Measurements from ENCODE around the gene FRMD5.
"Not testable (repeated sequence)": the region's sequence is repeated elsewhere in the genome, so short reads cannot be mapped to it uniquely, and the experiment has no call there.

FRMD5 gene

DNA sequence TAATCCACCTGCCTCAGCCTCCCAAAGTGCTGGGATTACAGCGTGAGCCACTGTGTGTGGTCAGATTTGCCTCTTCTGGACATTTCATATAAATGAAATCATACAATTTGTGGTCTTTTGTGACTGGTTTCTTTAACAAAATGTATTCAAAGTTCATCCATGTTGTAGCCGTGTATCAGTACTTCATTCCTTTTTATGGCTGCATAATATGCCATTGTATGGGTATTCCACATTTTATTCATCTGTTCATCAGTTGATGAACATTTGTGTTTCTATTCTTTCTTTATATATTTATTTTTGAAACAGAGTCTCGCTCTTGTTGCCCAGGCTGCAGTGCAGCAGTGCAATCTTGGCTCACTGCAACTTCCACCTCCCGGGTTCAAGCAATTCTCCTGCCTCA is 342.5 kb downstream of the FRMD5 start:
- no peak overlapping the region for H3K9ac ChIP-seq (ENCODE audit: low read depth, low read length)
- no peak overlapping the region for H3K4me3 ChIP-seq (ENCODE audit: low read depth in 1 of 2, low read length in 2 of 2)
- H2AFZ ChIP-seq (ENCODE audit: low read depth, low read length), result no peak overlapping the region
- no peak overlapping the region for H3K4me2 ChIP-seq (ENCODE audit: insufficient read depth, low read length)
- ATAC-seq (ENCODE audit: insufficient read depth, low read depth), result no peak
- no peaks in the 10 kb centered on the region for H4K20me1 ChIP-seq (ENCODE audit: insufficient read depth, low read length)
- H3K27ac ChIP-seq (ENCODE audit: low read length), result no peak overlapping the region
- peaks cover 7% of the 10 kb centered on the region; the same call in 1 of the 2 replicates for H3K79me2 ChIP-seq (ENCODE audit: insufficient read depth, low read length)
- DNase-seq, result no peak
- H3K27me3 ChIP-seq (ENCODE audit: insufficient read depth, low read length, poor library complexity), result no peaks in the 10 kb centered on the region
- TF ChIP-seq, protein P1, sequence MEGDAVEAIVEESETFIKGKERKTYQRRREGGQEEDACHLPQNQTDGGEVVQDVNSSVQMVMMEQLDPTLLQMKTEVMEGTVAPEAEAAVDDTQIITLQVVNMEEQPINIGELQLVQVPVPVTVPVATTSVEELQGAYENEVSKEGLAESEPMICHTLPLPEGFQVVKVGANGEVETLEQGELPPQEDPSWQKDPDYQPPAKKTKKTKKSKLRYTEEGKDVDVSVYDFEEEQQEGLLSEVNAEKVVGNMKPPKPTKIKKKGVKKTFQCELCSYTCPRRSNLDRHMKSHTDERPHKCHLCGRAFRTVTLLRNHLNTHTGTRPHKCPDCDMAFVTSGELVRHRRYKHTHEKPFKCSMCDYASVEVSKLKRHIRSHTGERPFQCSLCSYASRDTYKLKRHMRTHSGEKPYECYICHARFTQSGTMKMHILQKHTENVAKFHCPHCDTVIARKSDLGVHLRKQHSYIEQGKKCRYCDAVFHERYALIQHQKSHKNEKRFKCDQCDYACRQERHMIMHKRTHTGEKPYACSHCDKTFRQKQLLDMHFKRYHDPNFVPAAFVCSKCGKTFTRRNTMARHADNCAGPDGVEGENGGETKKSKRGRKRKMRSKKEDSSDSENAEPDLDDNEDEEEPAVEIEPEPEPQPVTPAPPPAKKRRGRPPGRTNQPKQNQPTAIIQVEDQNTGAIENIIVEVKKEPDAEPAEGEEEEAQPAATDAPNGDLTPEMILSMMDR (IDR thresholded peaks at IDR 0.05; ENCODE audit: borderline replicate concordance, extremely low read depth, low read length, poor library complexity, severe bottlenecking), result no peak
- H3K4me1 ChIP-seq (ENCODE audit: insufficient read depth, low read length), result no peaks in the 10 kb centered on the region
- peaks cover 82% of the 10 kb centered on the region for H3K36me3 ChIP-seq (ENCODE audit: insufficient read depth, low read length)
- H3K9me3 ChIP-seq (ENCODE audit: insufficient read depth, low read length, severe bottlenecking), result no peaks in the 10 kb centered on the region

DNA sequence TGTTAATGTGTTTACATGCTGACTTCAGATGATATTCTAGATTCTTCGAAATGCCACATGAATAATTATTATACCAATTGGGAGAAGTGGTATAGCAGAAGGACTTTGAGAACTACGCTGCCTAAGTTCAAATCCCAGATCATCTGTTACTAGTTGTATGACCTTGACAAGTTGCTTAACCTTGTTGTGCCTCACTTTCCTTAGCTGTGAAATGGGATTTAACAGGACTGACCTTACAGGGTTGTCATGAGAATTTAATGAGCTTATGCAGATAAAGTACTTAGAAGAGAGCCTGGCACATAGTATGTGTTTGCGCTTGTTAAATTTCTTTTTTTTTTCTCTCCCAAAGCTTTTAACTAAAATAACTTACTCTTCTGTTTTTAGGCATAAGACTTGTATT is 343.8 kb downstream of the FRMD5 start:
- H3K36me3 ChIP-seq (ENCODE audit: insufficient read depth, low read length), result peaks cover 82% of the 10 kb centered on the region

DNA sequence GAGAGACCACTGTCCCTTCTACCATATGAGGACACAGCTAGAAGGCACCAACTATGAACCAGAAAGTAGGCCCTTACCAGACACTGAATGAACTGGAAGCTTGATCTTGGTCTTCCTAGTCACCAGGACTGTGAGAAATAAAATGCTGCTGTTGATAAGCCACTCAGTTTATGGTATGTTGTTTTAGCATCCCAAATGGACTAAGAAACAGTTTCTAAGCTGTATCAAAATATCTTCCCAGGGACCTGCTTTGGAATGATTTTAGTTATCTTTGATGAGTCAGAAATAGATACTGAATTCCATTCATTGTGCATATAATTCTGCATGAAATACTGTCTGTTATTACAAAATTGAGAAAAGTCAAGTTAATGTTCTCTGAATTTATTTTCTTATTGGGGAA is 349.6 kb downstream of the FRMD5 start:
- Histone ChIP-seq H3K4me1 (ENCODE audit: insufficient read depth, low read length) (no peaks in the 10 kb centered on the region), H4K20me1 (ENCODE audit: insufficient read depth, low read length) (no peaks in the 10 kb centered on the region; the same call in 1 of the 2 replicates), H3K36me3 (ENCODE audit: insufficient read depth, low read length) (peaks cover 67% of the 10 kb centered on the region), H3K27ac (ENCODE audit: low read length) (no peak overlapping the region), H3K79me2 (ENCODE audit: insufficient read depth, low read length) (peaks cover 8% of the 10 kb centered on the region; the same call in 1 of the 2 replicates), H2AFZ (ENCODE audit: low read depth, low read length) (no peak overlapping the region), H3K4me2 (ENCODE audit: insufficient read depth, low read length) (no peak overlapping the region), H3K9ac (ENCODE audit: low read depth, low read length) (no peak overlapping the region), H3K9me3 (ENCODE audit: insufficient read depth, low read length, severe bottlenecking) (no peaks in the 10 kb centered on the region), H3K4me3 (ENCODE audit: low read depth in 1 of 2, low read length in 2 of 2) (no peak overlapping the region), H3K27me3 (ENCODE audit: insufficient read depth, low read length, poor library complexity) (no peaks in the 10 kb centered on the region)
- no peak for DNase-seq
- ATAC-seq (ENCODE audit: insufficient read depth, low read depth), result no peak
- no peak for TF ChIP-seq EZH2 (IDR thresholded peaks at IDR 0.05; ENCODE audit: borderline replicate concordance, low read depth, low read length, severe bottlenecking)
- TF ChIP-seq, protein P1 (IDR thresholded peaks at IDR 0.05; ENCODE audit: borderline replicate concordance, extremely low read depth, low read length, poor library complexity, severe bottlenecking), result no peak

More for the DNA sequence above, 343.8 kb downstream of the FRMD5 start:
- Histone ChIP-seq H3K27me3 (ENCODE audit: insufficient read depth, low read length, poor library complexity) (no peaks in the 10 kb centered on the region), H3K4me2 (ENCODE audit: insufficient read depth, low read length) (no peak overlapping the region), H3K79me2 (ENCODE audit: insufficient read depth, low read length) (peaks cover 6% of the 10 kb centered on the region; the same call in 1 of the 2 replicates), H2AFZ (ENCODE audit: low read depth, low read length) (no peak overlapping the region), H3K9ac (ENCODE audit: low read depth, low read length) (no peak overlapping the region), H3K27ac (ENCODE audit: low read length) (no peak overlapping the region), H3K4me1 (ENCODE audit: insufficient read depth, low read length) (no peaks in the 10 kb centered on the region), H3K9me3 (ENCODE audit: insufficient read depth, low read length, severe bottlenecking) (no peaks in the 10 kb centered on the region), H4K20me1 (ENCODE audit: insufficient read depth, low read length) (no peaks in the 10 kb centered on the region), H3K4me3 (ENCODE audit: low read depth in 1 of 2, low read length in 2 of 2) (no peak overlapping the region)
- TF ChIP-seq, protein P1 (IDR thresholded peaks at IDR 0.05; ENCODE audit: borderline replicate concordance, extremely low read depth, low read length, poor library complexity, severe bottlenecking), result no peak
- TF ChIP-seq EZH2 (IDR thresholded peaks at IDR 0.05; ENCODE audit: borderline replicate concordance, low read depth, low read length, severe bottlenecking), result no peak
- no peak for ATAC-seq (ENCODE audit: insufficient read depth, low read depth)
- no peak for DNase-seq

DNA sequence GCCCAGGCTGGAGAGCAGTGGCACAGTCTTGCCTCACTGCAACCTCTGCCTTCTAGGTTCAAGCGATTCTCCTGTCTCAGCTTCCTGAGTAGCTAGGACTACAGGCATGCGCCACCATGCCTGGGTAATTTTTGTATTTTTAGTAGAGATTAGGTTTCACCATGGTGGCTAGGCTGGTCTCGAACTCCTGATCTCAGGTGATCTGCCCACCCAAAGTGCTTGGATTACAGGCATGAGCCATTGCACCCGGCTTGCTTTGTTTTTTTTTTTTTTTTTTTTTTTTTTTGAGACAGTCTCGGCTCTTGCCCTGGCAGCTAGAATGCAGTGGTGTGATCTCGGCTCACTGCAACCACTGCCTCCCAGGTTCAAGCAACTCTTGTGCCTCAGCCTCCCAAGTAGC is 362.6 kb downstream of the FRMD5 start:
- Histone ChIP-seq H3K79me2 (ENCODE audit: insufficient read depth, low read length) (peaks cover 94% of the 10 kb centered on the region), H3K4me2 (ENCODE audit: insufficient read depth, low read length) (peak overlapping the region; percentile 79), H3K36me3 (ENCODE audit: insufficient read depth, low read length) (peaks cover 63% of the 10 kb centered on the region), H3K4me1 (ENCODE audit: insufficient read depth, low read length) (peaks cover 57% of the 10 kb centered on the region), H4K20me1 (ENCODE audit: insufficient read depth, low read length) (peaks cover 18% of the 10 kb centered on the region)
- H3K9ac ChIP-seq (ENCODE audit: low read depth, low read length); H3K27me3 ChIP-seq (ENCODE audit: insufficient read depth, low read length, poor library complexity); H3K9me3 ChIP-seq (ENCODE audit: insufficient read depth, low read length, severe bottlenecking); H3K27ac ChIP-seq (ENCODE audit: low read length); ATAC-seq (ENCODE audit: insufficient read depth, low read depth); DNase-seq; H2AFZ ChIP-seq (ENCODE audit: low read depth, low read length); H3K4me3 ChIP-seq (ENCODE audit: low read depth in 1 of 2, low read length in 2 of 2): not testable (repeated sequence)

DNA sequence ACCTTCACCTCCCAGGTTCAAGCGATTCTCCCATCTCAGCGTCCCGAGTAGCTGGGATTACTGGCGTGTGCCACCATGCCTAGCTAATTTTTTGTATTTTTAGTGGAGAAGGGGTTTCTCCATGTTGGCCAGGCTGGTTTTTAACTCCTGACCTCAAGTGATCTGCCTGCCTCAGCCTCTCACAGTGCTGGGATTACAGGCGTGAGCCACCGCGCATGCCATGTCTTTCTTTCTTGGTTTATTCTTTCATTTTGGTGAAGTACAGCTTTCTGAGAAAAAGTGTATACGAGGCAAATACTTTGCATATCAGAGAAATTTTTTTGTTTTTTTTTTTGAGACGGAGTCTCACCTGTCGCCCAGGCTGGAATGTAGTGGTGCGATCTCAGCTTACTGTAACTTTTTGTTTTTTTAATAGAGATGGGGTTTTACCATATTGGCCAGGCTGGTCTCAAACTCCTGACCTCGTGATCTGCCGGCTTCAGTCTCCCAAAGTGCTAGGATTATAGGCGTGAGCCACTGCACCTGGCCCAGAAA is 363.5 kb downstream of the FRMD5 start:
- H3K9me3 ChIP-seq (ENCODE audit: insufficient read depth, low read length, severe bottlenecking); ATAC-seq (ENCODE audit: insufficient read depth, low read depth); DNase-seq; H3K27me3 ChIP-seq (ENCODE audit: insufficient read depth, low read length, poor library complexity); H3K27ac ChIP-seq (ENCODE audit: low read length); H2AFZ ChIP-seq (ENCODE audit: low read depth, low read length): not testable (repeated sequence)
- H3K4me1 ChIP-seq (ENCODE audit: insufficient read depth, low read length), result peaks cover 58% of the 10 kb centered on the region
- peak overlapping the region; percentile 24; the same call in 1 of the 2 replicates for H3K9ac ChIP-seq (ENCODE audit: low read depth, low read length)
- peaks cover 13% of the 10 kb centered on the region; the same call in 1 of the 2 replicates for H4K20me1 ChIP-seq (ENCODE audit: insufficient read depth, low read length)
- peak overlapping the region in 1 of 2 experiments; percentile 24; a peak in 2 of 4 replicates for H3K4me3 ChIP-seq (ENCODE audit: low read depth in 1 of 2, low read length in 2 of 2)
- peak overlapping the region; percentile 79 for H3K4me2 ChIP-seq (ENCODE audit: insufficient read depth, low read length)
- peaks cover 95% of the 10 kb centered on the region for H3K79me2 ChIP-seq (ENCODE audit: insufficient read depth, low read length)
- H3K36me3 ChIP-seq (ENCODE audit: insufficient read depth, low read length), result peaks cover 54% of the 10 kb centered on the region
